Mucosa of stomach (tissue), 1 donor: ENCODE data around the gene ARSG.

Experiments
- H3K27me3 ChIP-seq: one replicate; pipeline ENCODE4 v1.7.0; 2013; ENCODE audit warnings: mild to moderate bottlenecking, low read length; ENCODE audit not compliant: control insufficient read depth, insufficient read depth
- H3K36me3 ChIP-seq: one replicate; pipeline ENCODE4 v1.7.0; 2013; ENCODE audit warnings: low read length; ENCODE audit not compliant: control insufficient read depth, insufficient read depth
- H3K4me1 ChIP-seq: one replicate; pipeline ENCODE4 v1.7.0; 2013; ENCODE audit warnings: mild to moderate bottlenecking, low read length; ENCODE audit not compliant: control insufficient read depth, insufficient read depth
- H3K4me3 ChIP-seq: one replicate; pipeline ENCODE4 v1.7.0; 2013; ENCODE audit warnings: low read length
- H3K9ac ChIP-seq: one replicate; pipeline ENCODE4 v1.7.0; 2013; ENCODE audit warnings: mild to moderate bottlenecking, low read length, moderate library complexity
- H3K9me3 ChIP-seq: one replicate; pipeline ENCODE4 v1.7.0; 2013; ENCODE audit warnings: mild to moderate bottlenecking, low read length, moderate library complexity; ENCODE audit not compliant: control insufficient read depth
- donor health status: Pancreatic carcinoma.

ARSG gene

DNA sequence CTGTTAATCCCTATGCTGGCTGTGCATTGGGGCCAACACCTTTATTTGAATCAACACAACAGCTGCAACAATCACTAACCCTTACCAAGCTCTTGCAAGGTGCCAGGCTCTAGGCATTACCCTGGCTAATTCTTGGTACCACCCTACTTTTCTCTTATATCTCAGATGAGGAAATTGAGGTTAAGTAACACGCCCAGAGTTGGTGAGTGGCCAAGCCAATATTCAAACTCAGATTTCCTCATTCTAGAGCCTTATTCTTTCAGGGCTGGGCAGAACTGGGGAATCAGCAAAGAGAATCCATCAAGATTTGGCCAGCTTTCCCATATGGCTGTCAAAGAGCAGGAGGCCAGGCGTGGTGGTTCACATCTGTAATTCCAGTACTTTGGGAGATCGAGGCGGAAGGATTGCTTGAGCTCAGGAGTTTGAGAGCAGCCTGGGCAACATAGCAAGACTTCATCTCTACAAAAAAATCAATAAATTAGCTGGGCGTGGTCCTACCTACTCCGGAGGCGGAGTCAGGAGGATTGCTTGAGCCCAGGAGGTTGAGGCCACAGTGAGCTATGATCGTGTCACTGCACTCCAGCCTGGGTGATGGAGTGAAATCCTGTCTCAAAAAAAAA, 23.7 kb downstream of the ARSG start:
- H3K27me3 ChIP-seq: no peaks in the 10 kb centered on the region
- no peak overlapping the region for H3K9ac ChIP-seq
- no peaks in the 10 kb centered on the region for H3K9me3 ChIP-seq
- no peaks in the 10 kb centered on the region for H3K36me3 ChIP-seq
- peaks cover 24% of the 10 kb centered on the region for H3K4me1 ChIP-seq
- no peak overlapping the region for H3K4me3 ChIP-seq

DNA sequence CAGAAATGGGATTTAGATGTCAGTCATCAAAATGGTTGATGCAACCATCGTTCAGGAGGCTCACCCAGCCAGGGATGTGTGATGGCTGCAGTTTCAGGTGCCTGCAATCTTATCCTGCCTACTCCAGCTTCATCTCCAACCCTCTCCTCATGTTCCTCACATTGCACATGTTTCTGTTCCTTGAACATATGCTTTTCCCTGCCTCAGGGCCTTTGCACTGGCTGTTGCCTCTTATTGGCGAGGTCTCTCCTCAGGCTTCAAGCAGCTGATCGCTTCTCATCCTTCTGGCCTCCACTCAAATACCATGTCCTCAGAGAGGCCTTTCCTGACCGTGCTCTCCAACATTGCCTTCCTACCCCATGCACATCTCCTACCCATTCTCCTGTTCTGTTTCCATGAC, 24.6 kb downstream of the ARSG start:
- Histone ChIP-seq H3K9me3 (no peaks in the 10 kb centered on the region), H3K4me1 (peaks cover 24% of the 10 kb centered on the region), H3K27me3 (no peaks in the 10 kb centered on the region), H3K4me3 (no peak overlapping the region), H3K36me3 (no peaks in the 10 kb centered on the region), H3K9ac (no peak overlapping the region)

DNA sequence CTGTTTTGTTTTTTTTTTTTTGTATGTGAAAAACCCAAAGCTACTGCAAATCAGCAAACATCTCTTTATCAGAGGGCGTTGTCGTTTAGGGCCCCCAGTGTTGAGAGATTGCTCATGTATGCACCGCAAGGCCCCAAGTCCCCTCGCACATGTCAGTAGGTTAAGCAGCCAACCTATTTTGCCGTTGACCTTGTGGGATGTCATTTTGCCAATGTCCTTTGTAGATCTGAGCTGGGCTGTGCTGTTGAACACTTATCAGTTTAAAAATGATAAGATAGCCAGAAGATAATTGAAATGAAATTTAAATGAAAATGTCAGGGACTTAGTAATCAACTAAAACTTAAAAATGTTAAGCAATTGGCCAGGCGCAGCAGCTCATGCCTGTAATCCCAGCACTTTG, 26.2 kb downstream of the ARSG start:
- H3K36me3 ChIP-seq: no peaks in the 10 kb centered on the region
- no peaks in the 10 kb centered on the region for H3K9me3 ChIP-seq
- H3K9ac ChIP-seq: no peak overlapping the region
- peaks cover 24% of the 10 kb centered on the region for H3K4me1 ChIP-seq
- H3K4me3 ChIP-seq: no peak overlapping the region
- H3K27me3 ChIP-seq: no peaks in the 10 kb centered on the region

DNA sequence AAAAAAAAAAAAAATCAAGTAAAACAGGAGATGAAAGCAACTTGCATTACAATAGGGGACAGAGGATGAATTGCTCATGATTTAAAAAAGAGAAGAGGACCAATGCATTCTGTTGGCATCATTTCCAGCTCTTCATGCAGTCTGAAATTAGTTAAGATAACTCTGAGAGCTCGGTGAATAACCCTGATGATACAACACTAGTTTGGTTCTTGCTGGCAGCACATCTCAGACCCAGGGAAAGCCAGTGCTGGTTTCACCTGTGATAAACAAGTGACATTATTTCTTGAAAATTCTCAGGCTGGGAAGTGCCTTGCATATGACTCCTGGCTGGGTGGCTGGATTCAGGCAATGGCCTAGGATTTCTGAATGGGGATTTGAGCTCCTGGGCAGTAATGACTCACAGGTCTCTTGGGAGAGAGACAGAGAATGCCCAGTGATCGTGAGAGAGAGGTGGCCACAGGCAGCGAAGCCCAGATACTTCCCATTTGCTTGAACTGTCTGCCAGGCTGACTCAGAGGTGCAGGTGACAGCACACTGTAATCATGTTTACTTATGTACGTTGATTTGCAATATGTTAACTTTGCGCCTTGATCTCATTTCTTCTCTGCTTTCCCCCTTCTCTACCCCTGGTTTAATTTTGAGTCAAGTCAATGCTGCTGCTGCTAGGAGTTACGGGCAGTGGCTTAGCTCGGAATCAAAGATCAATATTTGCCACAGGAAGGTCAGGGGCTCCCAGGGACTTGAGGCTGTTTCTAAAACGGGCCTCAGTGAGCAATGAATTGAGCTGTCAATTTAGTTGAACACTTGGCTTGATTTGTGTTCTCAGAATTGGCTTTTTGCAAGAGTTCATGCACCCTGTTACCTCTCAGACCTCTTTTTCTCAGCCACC, 27.1 kb downstream of the ARSG start:
- Histone ChIP-seq H3K27me3 (no peaks in the 10 kb centered on the region), H3K9ac (no peak overlapping the region), H3K36me3 (no peaks in the 10 kb centered on the region), H3K4me3 (no peak overlapping the region), H3K4me1 (peaks cover 24% of the 10 kb centered on the region), H3K9me3 (no peaks in the 10 kb centered on the region)

DNA sequence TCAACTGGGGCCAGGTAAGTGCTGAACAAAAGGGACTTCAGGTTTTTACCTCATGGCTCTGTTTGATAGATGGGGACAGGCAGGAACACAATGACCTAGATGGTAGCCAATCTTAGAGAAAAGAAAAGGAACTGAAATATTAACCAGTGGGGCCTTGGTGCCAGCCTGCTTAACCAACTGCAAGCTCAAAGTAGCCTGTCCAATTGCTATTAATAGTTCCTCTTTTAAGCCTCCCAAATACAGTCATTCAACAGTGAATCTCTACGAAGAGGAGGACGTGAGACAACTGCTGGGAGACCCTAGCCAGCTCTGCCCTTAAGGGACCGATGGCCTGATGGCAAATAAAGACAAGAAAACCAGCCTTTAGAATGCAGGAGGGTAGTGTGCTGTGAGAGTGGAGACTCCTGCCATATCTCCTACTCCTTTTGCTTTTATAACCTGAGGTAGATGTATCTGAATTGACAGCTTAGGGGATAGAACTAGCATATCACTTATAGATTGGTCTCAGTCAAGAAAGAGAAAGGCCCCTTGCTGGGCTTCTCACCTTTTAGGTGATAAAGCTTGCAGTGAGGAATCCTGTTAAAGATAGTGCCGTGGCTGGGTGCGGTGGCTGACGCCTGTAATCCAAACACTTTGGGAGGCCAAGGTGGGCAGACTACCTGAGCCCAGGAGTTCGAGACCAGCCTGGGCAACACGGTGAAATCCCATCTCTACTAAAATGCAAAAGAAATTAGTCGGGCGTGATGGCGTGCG, 28.3 kb downstream of the ARSG start:
- Histone ChIP-seq H3K4me1 (peaks cover 24% of the 10 kb centered on the region), H3K27me3 (no peaks in the 10 kb centered on the region), H3K9me3 (no peaks in the 10 kb centered on the region), H3K4me3 (no peak overlapping the region), H3K36me3 (no peaks in the 10 kb centered on the region), H3K9ac (no peak overlapping the region)

DNA sequence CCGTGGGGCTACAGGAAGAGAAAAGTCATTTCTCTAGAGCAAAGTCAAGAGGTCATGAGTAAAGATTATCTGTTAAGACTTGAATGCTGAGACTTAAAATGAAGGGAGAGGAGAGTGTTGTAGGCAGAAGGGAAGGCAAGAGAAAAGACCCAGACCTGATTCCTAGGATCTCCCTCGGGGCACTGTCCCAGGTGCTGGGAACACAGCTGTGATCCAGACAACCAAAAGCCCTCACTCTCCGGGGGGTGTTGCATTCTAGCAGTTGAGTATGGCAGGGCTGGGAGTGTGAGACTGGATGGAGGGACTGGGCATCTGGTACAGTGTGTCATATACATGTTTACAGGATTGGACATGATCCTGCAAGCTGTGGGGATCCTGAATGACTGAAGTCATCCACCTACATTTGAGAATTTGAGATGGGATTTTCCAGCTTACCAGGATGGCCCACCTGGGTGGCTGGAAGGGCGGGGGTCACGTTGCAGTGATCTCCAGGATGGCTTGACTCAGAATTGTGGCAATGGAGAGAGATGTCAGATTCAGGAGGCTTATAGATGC, 29.1 kb downstream of the ARSG start:
- Histone ChIP-seq H3K9me3 (no peaks in the 10 kb centered on the region), H3K9ac (no peak overlapping the region), H3K36me3 (no peaks in the 10 kb centered on the region), H3K4me3 (no peak overlapping the region), H3K27me3 (no peaks in the 10 kb centered on the region), H3K4me1 (peaks cover 17% of the 10 kb centered on the region)

DNA sequence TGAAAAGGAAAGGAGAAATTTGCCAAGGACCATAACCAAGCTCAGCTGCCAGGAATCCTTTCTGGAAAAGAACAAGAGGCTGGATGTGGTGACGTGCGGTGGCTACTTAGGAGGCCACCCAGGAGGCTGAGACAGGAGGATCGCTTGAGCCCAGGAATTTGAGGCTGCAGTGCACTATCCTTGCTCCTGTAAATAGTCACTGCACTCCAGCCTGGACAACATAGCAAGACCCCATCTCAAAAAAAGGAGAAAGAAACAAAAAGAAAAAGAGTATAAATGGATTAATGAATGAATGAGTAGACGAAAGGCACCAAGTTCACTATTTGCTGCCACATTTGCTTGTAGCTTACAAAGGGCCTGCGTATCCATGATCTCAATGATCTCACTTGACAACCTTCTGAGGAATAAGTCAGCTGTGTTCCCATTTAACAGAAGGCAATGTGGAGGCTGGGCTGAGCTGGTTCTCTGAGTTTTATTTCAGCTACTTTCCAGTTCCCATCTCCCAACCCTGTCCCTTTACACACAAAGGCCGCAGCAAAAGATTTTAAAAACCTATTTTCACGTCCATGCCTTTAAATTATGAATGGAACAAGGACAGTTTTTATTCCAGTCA, 29.8 kb downstream of the ARSG start:
- Histone ChIP-seq H3K9ac (no peak overlapping the region), H3K4me3 (no peak overlapping the region), H3K9me3 (no peaks in the 10 kb centered on the region), H3K36me3 (no peaks in the 10 kb centered on the region), H3K4me1 (peaks cover 11% of the 10 kb centered on the region), H3K27me3 (no peaks in the 10 kb centered on the region)

DNA sequence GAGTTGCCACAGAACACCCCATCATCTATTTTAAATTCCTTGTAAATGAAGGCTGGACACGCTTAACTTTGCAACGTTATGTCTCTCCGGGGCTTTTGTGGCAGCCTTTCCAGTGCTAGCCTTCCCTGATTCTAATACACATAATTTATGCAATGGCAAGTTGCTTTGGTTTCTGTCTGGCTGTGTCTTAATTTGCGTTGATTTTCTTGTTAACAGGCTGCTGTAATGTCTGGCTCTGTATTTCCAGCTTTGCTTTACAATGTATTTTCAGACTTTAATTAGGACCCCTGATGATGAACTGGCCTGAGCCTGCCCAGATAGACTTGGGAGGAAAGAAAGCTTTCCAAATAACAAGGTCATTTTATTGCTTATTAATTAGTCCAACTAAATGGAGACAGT, 30.3 kb downstream of the ARSG start:
- Histone ChIP-seq H3K27me3 (no peaks in the 10 kb centered on the region), H3K9me3 (no peaks in the 10 kb centered on the region), H3K4me3 (no peak overlapping the region), H3K36me3 (no peaks in the 10 kb centered on the region), H3K9ac (no peak overlapping the region), H3K4me1 (peaks cover 11% of the 10 kb centered on the region)

DNA sequence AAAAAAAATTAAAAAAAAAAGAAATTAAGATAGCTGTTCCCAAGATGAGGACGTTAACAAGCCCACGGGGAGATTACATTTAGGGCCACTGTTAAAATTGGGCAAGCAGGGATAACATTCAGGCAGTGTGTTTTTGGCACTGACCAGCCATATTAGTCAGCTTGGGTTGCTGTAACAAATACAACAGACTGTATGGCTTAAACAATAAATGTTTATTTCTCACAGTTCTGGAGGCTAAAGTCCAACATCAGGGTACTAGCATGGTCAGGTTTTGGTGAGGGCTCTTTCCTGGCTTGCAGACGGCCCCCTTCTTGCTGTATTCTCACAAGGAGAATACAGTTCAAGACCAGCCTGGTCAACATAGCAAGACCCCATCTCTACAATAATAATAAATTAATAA, 31.3 kb downstream of the ARSG start:
- Histone ChIP-seq H3K36me3 (no peaks in the 10 kb centered on the region), H3K4me3 (no peak overlapping the region), H3K4me1 (peaks cover 11% of the 10 kb centered on the region), H3K27me3 (no peaks in the 10 kb centered on the region), H3K9me3 (no peaks in the 10 kb centered on the region), H3K9ac (no peak overlapping the region)

DNA sequence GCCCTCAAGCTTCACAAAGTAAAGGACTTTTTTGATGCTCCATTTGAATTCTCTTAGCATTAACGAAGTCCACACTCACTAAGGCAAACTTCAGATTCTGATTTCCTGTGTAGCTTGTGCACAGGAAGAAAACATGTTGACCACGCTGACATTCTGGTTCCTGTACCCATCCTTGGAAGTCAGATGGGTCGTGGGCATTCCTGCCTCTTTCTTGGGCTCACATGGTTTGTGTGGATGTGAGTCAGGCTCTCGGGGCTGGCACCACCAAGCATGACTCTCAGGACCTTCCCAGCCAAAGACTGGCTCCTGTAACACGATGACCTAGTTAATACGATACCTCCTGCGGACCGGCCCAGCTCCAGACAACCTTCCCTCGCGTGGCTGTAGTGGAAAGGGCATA, 32.8 kb downstream of the ARSG start:
- Histone ChIP-seq H3K36me3 (no peaks in the 10 kb centered on the region), H3K27me3 (no peaks in the 10 kb centered on the region), H3K9me3 (no peaks in the 10 kb centered on the region), H3K4me1 (no peaks in the 10 kb centered on the region), H3K4me3 (no peak overlapping the region), H3K9ac (no peak overlapping the region)

DNA sequence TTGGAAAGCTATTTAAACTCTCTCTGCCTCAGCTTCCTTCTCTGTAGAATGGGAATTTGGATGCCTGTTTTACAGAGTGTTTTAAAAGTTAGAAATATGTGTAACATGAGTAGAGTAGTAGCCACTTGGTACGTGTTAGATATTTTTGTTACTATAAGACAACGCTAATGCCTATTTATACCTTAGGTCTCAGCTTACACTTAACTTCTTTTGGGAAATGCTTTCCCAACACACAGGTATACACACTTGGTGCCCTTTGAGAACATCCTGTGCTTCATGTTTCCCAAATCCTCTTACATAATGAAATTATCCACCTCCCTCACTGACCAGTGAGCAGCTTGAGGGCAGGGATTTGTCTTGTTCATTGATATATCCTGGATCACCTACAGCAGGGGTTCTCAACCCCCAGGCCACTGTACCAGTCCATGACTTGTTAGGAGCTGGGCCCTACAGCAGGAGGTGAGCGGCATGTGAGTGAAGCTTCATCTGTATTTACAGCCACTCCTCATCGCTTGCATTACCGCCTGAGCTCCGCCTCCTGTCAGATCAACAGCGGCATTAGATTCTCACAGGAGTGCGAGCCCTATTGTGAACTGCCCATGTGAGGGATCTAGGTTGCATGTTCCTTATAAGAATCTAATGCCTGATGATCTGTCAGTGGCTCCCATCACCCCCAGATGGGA, 33.5 kb downstream of the ARSG start:
- Histone ChIP-seq H3K9me3 (no peaks in the 10 kb centered on the region), H3K4me1 (no peaks in the 10 kb centered on the region), H3K9ac (no peak overlapping the region), H3K4me3 (no peak overlapping the region), H3K27me3 (no peaks in the 10 kb centered on the region), H3K36me3 (no peaks in the 10 kb centered on the region)
